Stimulated activated CD4-positive, alpha-beta T cell treated with anti-CD3 and anti-CD28 coated beads, Interleukin-4, amount 100 ng/mL, for 1 hour (primary cell): ENCODE results near the gene RTL10.

Experiments used
- DNase-seq: peaks from one replicate; pipeline ENCODE4 v3.0.0-alpha.2; 2020

RTL10 gene

GRCh38 chr22:19859861-19860510 is 5.3 kb upstream of the RTL10 start:
- DNase-seq: no peak

- DNase-seq: no peak
Observed at GRCh38 chr22:19857382-19857781, 2.7 kb upstream of the RTL10 start.

GRCh38 chr22:19855504-19856409 is 1.1 kb upstream of the RTL10 start:
- peak; percentile 57 for DNase-seq

- peak; percentile 27 for DNase-seq
Observed at GRCh38 chr22:19853879-19854777, 546 bp downstream of the RTL10 start.

- DNase-seq: no peak
Observed at GRCh38 chr22:19853058-19853878, 1.4 kb downstream of the RTL10 start.

- DNase-seq: no peak
Observed at GRCh38 chr22:19852177-19852781, 2.4 kb downstream of the RTL10 start.

GRCh38 chr22:19851291-19852176 is 3.1 kb downstream of the RTL10 start:
- DNase-seq: no peak

- DNase-seq: no peak
Observed at GRCh38 chr22:19850763-19851109, 3.9 kb downstream of the RTL10 start.

GRCh38 chr22:19849835-19850762 is 4.6 kb downstream of the RTL10 start:
- DNase-seq: no peak

GRCh38 chr22:19848298-19849224 is 6.1 kb downstream of the RTL10 start:
- no peak for DNase-seq

GRCh38 chr22:19847345-19847632 is 7.4 kb downstream of the RTL10 start:
- no peak for DNase-seq

- DNase-seq: no peak
Observed at GRCh38 chr22:19846620-19847344, 7.9 kb downstream of the RTL10 start.

- no peak for DNase-seq
Observed at GRCh38 chr22:19845054-19845722, 9.5 kb downstream of the RTL10 start.

GRCh38 chr22:19844377-19845053 is 10.2 kb downstream of the RTL10 start:
- no peak for DNase-seq

- no peak for DNase-seq
Observed at GRCh38 chr22:19843857-19844376, 10.8 kb downstream of the RTL10 start.

- DNase-seq: no peak
Observed at GRCh38 chr22:19843107-19843856, 11.4 kb downstream of the RTL10 start.
